HT1080 (cell line): ENCODE data around the gene GALNTL6. TPM values are rescaled to one million over a fixed set of nuclear protein-coding genes. Genes with fewer than 3 reads are reported as not detected.
"Not testable (repeated sequence)": the region's sequence is repeated elsewhere in the genome, so short reads cannot be mapped to it uniquely, and the experiment has no call there.

Source experiments
- DNase-seq: peaks from one replicate; pipeline ENCODE4 v3.0.0-alpha.2; 2015; ENCODE audit warnings: low read depth
- total RNA-seq: library from RNA; depleted of rRNA; stranded (reverse); fragments of >200 nt; shearing (Covaris generic); gene quantifications from 2 replicates; pipeline ENCODE4 v1.2.3, GENCODE V29; 2014

Gene GALNTL6
- total RNA-seq, 1 experiment from 2014 or later, result not detected

GRCh38 chr4:173005912-173006633, 1192.9 kb downstream of the GALNTL6 start:
- no peak for DNase-seq

- DNase-seq, result no peak
These were observed 1195.2 kb downstream of the GALNTL6 start for GRCh38 chr4:173008436-173008835.

GRCh38 chr4:173009129-173009823, 1196.1 kb downstream of the GALNTL6 start:
- DNase-seq, result peak; percentile 12

GRCh38 chr4:173012608-173013007, 1199.4 kb downstream of the GALNTL6 start:
- DNase-seq, result no peak

GRCh38 chr4:173013232-173013930, 1200.2 kb downstream of the GALNTL6 start:
- peak; percentile 62 for DNase-seq

GRCh38 chr4:173014113-173014558, 1200.9 kb downstream of the GALNTL6 start:
- peak; percentile 89 for DNase-seq

- DNase-seq, result no peak
These were observed 1201.6 kb downstream of the GALNTL6 start for GRCh38 chr4:173014836-173015235.

- DNase-seq, result no peak
These were observed 1204.6 kb downstream of the GALNTL6 start for GRCh38 chr4:173017802-173018201.

- DNase-seq, result no peak
These were observed 1205.2 kb downstream of the GALNTL6 start for GRCh38 chr4:173018446-173018845.

- DNase-seq, result no peak
These were observed 1206.5 kb downstream of the GALNTL6 start for GRCh38 chr4:173019664-173020063.

GRCh38 chr4:173021746-173022573, 1208.8 kb downstream of the GALNTL6 start:
- DNase-seq, result not testable (repeated sequence)

GRCh38 chr4:173024203-173024602, 1211.0 kb downstream of the GALNTL6 start:
- no peak for DNase-seq

- peak; percentile 71 for DNase-seq
These were observed 1211.9 kb downstream of the GALNTL6 start for GRCh38 chr4:173025131-173025530.

- DNase-seq, result no peak
These were observed 1224.0 kb downstream of the GALNTL6 start for GRCh38 chr4:173037242-173037641.

GRCh38 chr4:173038192-173038896, 1225.1 kb downstream of the GALNTL6 start:
- no peak for DNase-seq

GRCh38 chr4:173039617-173040577, 1226.7 kb downstream of the GALNTL6 start:
- no peak for DNase-seq

GRCh38 chr4:173041482-173041881, 1228.3 kb downstream of the GALNTL6 start:
- no peak for DNase-seq

GRCh38 chr4:173042139-173042538, 1228.9 kb downstream of the GALNTL6 start:
- DNase-seq, result not testable (repeated sequence)

- DNase-seq, result no peak
These were observed 1231.1 kb downstream of the GALNTL6 start for GRCh38 chr4:173044340-173044739.
